Occipital lobe (tissue), 3 donors: ENCODE measurements around the gene EME2. TPM values are rescaled to one million over a fixed set of nuclear protein-coding genes. Genes with fewer than 3 reads are reported as not detected.

Experiments
- DNase-seq: peaks from one replicate; lab custom pipeline; 2025; lab: John Stamatoyannopoulos, UW
- small RNA-seq: library from RNA; depleted of rRNA; stranded (forward); fragments of <200 nt; gene quantifications from one replicate; pipeline ENCODE3, GENCODE V24; 2014
- total RNA-seq: library from RNA; depleted of rRNA; stranded (reverse); fragments of >200 nt; gene quantifications from one replicate; pipeline ENCODE4 v1.2.3, GENCODE V29; 2014

Gene EME2
- total RNA-seq, 1 donor from 2014 or later: 6.9 TPM

- no peak for DNase-seq
These were observed 45.7 kb downstream of the EME2 start for GRCh38 chr16:1818204-1818872.

- DNase-seq: no peak
These were observed 46.4 kb downstream of the EME2 start for GRCh38 chr16:1818873-1819525.

- DNase-seq: no peak
These were observed 47.0 kb downstream of the EME2 start for GRCh38 chr16:1819611-1820010.

GRCh38 chr16:1820096-1820945 is 47.7 kb downstream of the EME2 start:
- no peak for DNase-seq

- no peak for DNase-seq
These were observed 48.3 kb downstream of the EME2 start for GRCh38 chr16:1820946-1821290.

- no peak for DNase-seq
These were observed 49.4 kb downstream of the EME2 start for GRCh38 chr16:1821861-1822611.

GRCh38 chr16:1822801-1823200 is 50.2 kb downstream of the EME2 start:
- DNase-seq: no peak

GRCh38 chr16:1823821-1824220 is 51.2 kb downstream of the EME2 start:
- DNase-seq: peak; percentile 20

GRCh38 chr16:1825381-1825863 is 52.8 kb downstream of the EME2 start:
- DNase-seq: no peak

Small RNA genes within 50 kb of the gene (small RNA-seq; reads per million reads assigned to genes)
- 0.09 reads per million for gene MIR3177

Other genes starting within 250 kb of the EME2 start
- 2.5 TPM for gene TMEM204, start 239.1 kb upstream of the EME2 start, total RNA-seq
- gene IFT140, start 160.7 kb upstream of the EME2 start, total RNA-seq: 51.0 TPM
- 8.0 TPM for gene CRAMP1, start 160.4 kb upstream of the EME2 start, total RNA-seq
- gene JPT2, start 94.5 kb upstream of the EME2 start, total RNA-seq: 28.5 TPM
- 84.5 TPM for gene MAPK8IP3, start 66.6 kb upstream of the EME2 start, total RNA-seq
- 26.2 TPM for gene NME3, start 1.3 kb upstream of the EME2 start, total RNA-seq
- 30.6 TPM for gene MRPS34, start 324 bp downstream of the EME2 start, total RNA-seq
- gene SPSB3, start 9.8 kb downstream of the EME2 start, total RNA-seq: 60.5 TPM
- 37.9 TPM for gene NUBP2, start 10.2 kb downstream of the EME2 start, total RNA-seq
- gene IGFALS, start 20.9 kb downstream of the EME2 start, total RNA-seq: not detected
- gene HAGH, start 54.0 kb downstream of the EME2 start, total RNA-seq: 49.1 TPM
- 63.6 TPM for gene FAHD1, start 54.4 kb downstream of the EME2 start, total RNA-seq
- gene MEIOB, start 99.4 kb downstream of the EME2 start, total RNA-seq: not detected
- gene HS3ST6, start 145.6 kb downstream of the EME2 start, total RNA-seq: not detected
- 3.6 TPM for gene MSRB1, start 170.4 kb downstream of the EME2 start, total RNA-seq
- gene RPL3L, start 181.9 kb downstream of the EME2 start, total RNA-seq: not detected
- gene NDUFB10, start 186.7 kb downstream of the EME2 start, total RNA-seq: 63.9 TPM
- 1,574 TPM for gene RPS2, start 192.0 kb downstream of the EME2 start, total RNA-seq
- not detected for gene RNF151, start 194.0 kb downstream of the EME2 start, total RNA-seq
- gene TBL3, start 199.2 kb downstream of the EME2 start, total RNA-seq: 12.0 TPM
- 0.78 TPM for gene NOXO1, start 208.7 kb downstream of the EME2 start, total RNA-seq
- 10.9 TPM for gene GFER, start 211.4 kb downstream of the EME2 start, total RNA-seq
- 81.3 TPM for gene SYNGR3, start 217.2 kb downstream of the EME2 start, total RNA-seq
- gene ZNF598, start 237.0 kb downstream of the EME2 start, total RNA-seq: 5.5 TPM
- gene NPW, start 247.0 kb downstream of the EME2 start, total RNA-seq: not detected